A549 (cell line): Measurements from ENCODE around the gene TRIO. TPM values are rescaled to one million over a fixed set of nuclear protein-coding genes. Genes with fewer than 3 reads are reported as not detected.

ENCODE experiments used
- ATAC-seq, 2 experiments: fragments of 200-7000 bp in 1 of 2; fragments of >200 bp in 1 of 2; cut with Nextera tagmentation in 1 of 2; cut with Tn5 transposase in 1 of 2; 3 replicates each; pipeline versions ENCODE4 v1.8.0 to v1.9.1; 2018 to 2020; ENCODE audit warnings: mild to moderate bottlenecking in 1 of 2, moderate library complexity in 1 of 2
- CTCF ChIA-PET: fragments of 300-600 bp; sonication (Branson Sonifier 250); formaldehyde crosslinking; extraction: SDS; loops from one replicate; lab custom pipeline; 2021; ENCODE audit warnings: antibody characterized with exemption, inconsistent platforms; lab: Yijun Ruan, JAX
- POLR2A ChIA-PET: fragments of 350-600 bp; formaldehyde crosslinking; extraction: SDS; loops from one replicate; lab custom pipeline; 2021; ENCODE audit warnings: antibody characterized with exemption, inconsistent platforms; lab: Yijun Ruan, JAX
- DNase-seq, 2 experiments: peaks; one replicate each; pipeline versions ENCODE4 v3.0.0 to v3.0.0-alpha.2; 2011 to 2016; ENCODE audit warnings: low read depth in 1 of 2, low spot score in 1 of 2
- FAIRE-seq: peaks from 2 replicates; lab custom pipeline; 2011; peaks lifted over from hg19 to GRCh38; lab: Jason Lieb, UNC
- H3K27ac ChIP-seq, 2 experiments: fragments of >200 bp; sonication (Bioruptor Twin); formaldehyde crosslinking; 3 replicates each; pipeline ENCODE4 v1.5.1; 2016 to 2017
- H3K4me1 ChIP-seq: fragments of >200 bp; sonication (Bioruptor Twin); formaldehyde crosslinking; 3 replicates; pipeline ENCODE4 v1.6.1; 2016
- H3K4me2 ChIP-seq: fragments of >200 bp; sonication (Bioruptor Twin); formaldehyde crosslinking; 3 replicates; pipeline ENCODE4 v1.6.1; 2016
- H3K4me3 ChIP-seq: fragments of >200 bp; sonication (Bioruptor Twin); formaldehyde crosslinking; 3 replicates; pipeline ENCODE4 v1.5.1; 2016
- H3K9me3 ChIP-seq: fragments of >200 bp; sonication (Bioruptor Twin); formaldehyde crosslinking; 3 replicates; pipeline ENCODE4 v1.6.1; 2016
- CBX2 ChIP-seq: fragments of 200-600 bp; sonication (generic); IDR thresholded peaks from 2 replicates; pipeline ENCODE4 v1.6.1; 2016; ENCODE audit warnings: low read depth, mild to moderate bottlenecking, borderline replicate concordance
- CBX8 ChIP-seq: fragments of 200-600 bp; sonication (generic); IDR thresholded peaks from 2 replicates; pipeline ENCODE4 v1.6.1; 2016
- CHD2 ChIP-seq: fragments of 150-350 bp; IDR thresholded peaks from 2 replicates; pipeline ENCODE4 v1.6.1; 2014; ENCODE audit warnings: low read length; ENCODE audit not compliant: partially characterized antibody
- EHF ChIP-seq: fragments of 250-450 bp; sonication (Bioruptor Pico); IDR thresholded peaks from 2 replicates; pipeline ENCODE4 v1.5.0; 2020; ENCODE audit warnings: mild to moderate bottlenecking
- ESRRA ChIP-seq: fragments of 150-350 bp; IDR thresholded peaks from 2 replicates; pipeline ENCODE4 v1.6.1; 2014; ENCODE audit warnings: mild to moderate bottlenecking, low read length, borderline replicate concordance
- FOXS1 ChIP-seq: fragments of 250-450 bp; sonication (Bioruptor Pico); IDR thresholded peaks from 2 replicates; pipeline ENCODE4 v1.5.0; 2020; ENCODE audit warnings: mild to moderate bottlenecking, moderate library complexity
- HDAC2 ChIP-seq: fragments of 200-600 bp; sonication (generic); IDR thresholded peaks from 2 replicates; pipeline ENCODE4 v1.6.1; 2016
- HEYL ChIP-seq: fragments of 250-450 bp; sonication (Bioruptor Pico); IDR thresholded peaks from 2 replicates; pipeline ENCODE4 v1.8.0; 2021; ENCODE audit warnings: mild to moderate bottlenecking, moderate library complexity
- HOXA7 ChIP-seq: fragments of 250-450 bp; sonication (Bioruptor Pico); IDR thresholded peaks from 2 replicates; pipeline ENCODE4 v1.5.0; 2020; ENCODE audit warnings: mild to moderate bottlenecking, moderate library complexity
- HOXB13 ChIP-seq: fragments of 250-450 bp; sonication (Bioruptor Pico); IDR thresholded peaks from 2 replicates; pipeline ENCODE4 v1.5.0; 2020; ENCODE audit warnings: low read depth, mild to moderate bottlenecking, moderate library complexity
- JUN ChIP-seq, 2 experiments: fragments of >200 bp; sonication (Bioruptor Twin); formaldehyde crosslinking; IDR thresholded peaks; 2 replicates in 1 of 2; 3 replicates in 1 of 2; pipeline ENCODE4 v1.6.1; 2016 to 2017
- KDM1A ChIP-seq: fragments of 200-600 bp; sonication (generic); IDR thresholded peaks from 2 replicates; pipeline ENCODE4 v1.6.1; 2016; ENCODE audit warnings: low read depth, mild to moderate bottlenecking
- PHF8 ChIP-seq: fragments of 200-600 bp; sonication (generic); IDR thresholded peaks from 2 replicates; pipeline ENCODE4 v1.6.1; 2016; ENCODE audit warnings: low read depth, mild to moderate bottlenecking, antibody characterized with exemption, moderate library complexity, borderline replicate concordance
- POLR2AphosphoS2 ChIP-seq: conservative IDR thresholded peaks from 2 replicates; pipeline ENCODE4 v1.6.1; 2012; ENCODE audit warnings: low read length, improper control_type of control experiment, inconsistent platforms
- RAD21 ChIP-seq, 2 experiments: fragments of >200 bp in 1 of 2; sonication (Bioruptor Twin) in 1 of 2; formaldehyde crosslinking in 1 of 2; IDR thresholded peaks in 1 of 2; conservative IDR thresholded peaks in 1 of 2; 2 replicates in 1 of 2; 3 replicates in 1 of 2; pipeline ENCODE4 v1.6.1; 2012 to 2018; ENCODE audit warnings: inconsistent platforms in 1 of 2
- RARB ChIP-seq: fragments of 250-450 bp; sonication (Bioruptor Pico); IDR thresholded peaks from 2 replicates; pipeline ENCODE4 v1.8.0; 2021; ENCODE audit warnings: mild to moderate bottlenecking, moderate library complexity
- RNF2 ChIP-seq: fragments of 200-600 bp; sonication (generic); IDR thresholded peaks from 2 replicates; pipeline ENCODE4 v1.6.1; 2016; ENCODE audit warnings: low read depth, mild to moderate bottlenecking, antibody characterized with exemption, moderate library complexity, borderline replicate concordance
- TFCP2L1 ChIP-seq: fragments of 250-450 bp; sonication (Bioruptor Pico); IDR thresholded peaks from 2 replicates; pipeline ENCODE4 v1.5.0; 2021; ENCODE audit warnings: mild to moderate bottlenecking
- WGBS: methylation state at CpG from one replicate; pipeline ENCODE4 v1.1.6; 2017; ENCODE audit errors: missing lambda C conversion rate; 5-methylcytosine and 5-hydroxymethylcytosine counted together
- polyA plus RNA-seq, 4 experiments: library from polyadenylated mRNA; depleted of rRNA in 3 of 4; stranded (reverse); fragments of >200 nt; fragmentation: RNase III in 1 of 4; extraction: RNeasy Plus Mini Kit Qiagen cat#74134 plus additional on column Dnase treatment in 1 of 4; gene quantifications; 2 replicates in 3 of 4; 3 replicates in 1 of 4; pipeline ENCODE4 v1.2.3, GENCODE V29; 2011 to 2017
- TF ChIP-seq, protein P1 (sequence below): fragments of 250-450 bp; sonication (Bioruptor Pico); IDR thresholded peaks from 2 replicates; pipeline ENCODE4 v1.5.0; 2020; ENCODE audit warnings: low read depth, mild to moderate bottlenecking, moderate library complexity
- TF ChIP-seq, protein P2 (sequence below): fragments of 250-450 bp; sonication (Bioruptor Pico); IDR thresholded peaks from 2 replicates; pipeline ENCODE4 v1.5.0; 2021; ENCODE audit warnings: mild to moderate bottlenecking, moderate library complexity, borderline replicate concordance
- TF ChIP-seq, protein P3 (sequence below): fragments of >200 bp; sonication (Bioruptor Twin); formaldehyde crosslinking; IDR thresholded peaks from 2 replicates; pipeline ENCODE4 v1.6.1; 2016
- TF ChIP-seq, protein P4 (sequence below): fragments of 150-350 bp; IDR thresholded peaks from 2 replicates; pipeline ENCODE4 v1.6.1; 2014; ENCODE audit warnings: low read depth, mild to moderate bottlenecking, low read length

The TRIO gene
- polyA plus RNA-seq, 2 of the 4 experiments (the other 2 are of a cell fraction) = 47.5 to 79.0 TPM

DNA sequence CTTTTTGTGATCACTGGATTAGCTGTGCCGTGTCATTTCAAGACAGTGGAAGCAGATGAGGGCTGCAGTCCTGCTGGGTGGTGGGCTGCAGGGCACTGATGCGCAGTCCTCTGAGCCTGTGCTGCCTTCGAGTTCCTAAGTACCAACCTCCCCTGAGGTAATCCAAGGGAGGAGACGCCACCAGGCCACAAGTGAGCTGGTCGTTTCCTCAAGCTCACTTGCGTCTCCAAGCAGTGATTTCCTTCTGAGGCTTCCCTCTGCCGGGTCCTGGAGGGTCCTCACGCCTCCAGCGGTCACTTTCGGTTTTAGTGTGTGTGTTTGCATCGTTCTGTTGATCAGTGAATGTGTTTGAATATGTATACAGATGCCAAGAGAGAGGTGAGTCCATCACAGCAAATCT, 115.7 kb downstream of the TRIO start:
- 93% methylated on average over 11 of the region's 11 CpGs for WGBS
- Histone ChIP-seq H3K9me3 (peaks cover 35% of the 10 kb centered on the region), H3K4me1 (peaks cover 36% of the 10 kb centered on the region), H3K4me3 (no peak overlapping the region), H3K4me2 (no peak overlapping the region), H3K27ac (no peak overlapping the region)
- ChIA-PET CTCF (interaction anchor here (0.9 to 4.6 kb wide), 3 partner anchors 10 to 389 kb away, joined by 3 to 19 read pairs (median 6); no protein-coding TSS in a partner anchor), POLR2A (no interaction called here)
- TF ChIP-seq POLR2AphosphoS2 = no peak
- TF ChIP-seq, protein P1, sequence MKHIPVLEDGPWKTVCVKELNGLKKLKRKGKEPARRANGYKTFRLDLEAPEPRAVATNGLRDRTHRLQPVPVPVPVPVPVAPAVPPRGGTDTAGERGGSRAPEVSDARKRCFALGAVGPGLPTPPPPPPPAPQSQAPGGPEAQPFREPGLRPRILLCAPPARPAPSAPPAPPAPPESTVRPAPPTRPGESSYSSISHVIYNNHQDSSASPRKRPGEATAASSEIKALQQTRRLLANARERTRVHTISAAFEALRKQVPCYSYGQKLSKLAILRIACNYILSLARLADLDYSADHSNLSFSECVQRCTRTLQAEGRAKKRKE (CRISPR knock-in tag) = no peak
- TF ChIP-seq ESRRA = no peak
- no peak for TF ChIP-seq CBX8
- no peak for TF ChIP-seq JUN (IDR thresholded peaks at IDR 0.05)
- no peak for TF ChIP-seq HOXB13 (CRISPR knock-in tag)
- FAIRE-seq = no peak
- DNase-seq = no peak
- ATAC-seq = no peak

DNA sequence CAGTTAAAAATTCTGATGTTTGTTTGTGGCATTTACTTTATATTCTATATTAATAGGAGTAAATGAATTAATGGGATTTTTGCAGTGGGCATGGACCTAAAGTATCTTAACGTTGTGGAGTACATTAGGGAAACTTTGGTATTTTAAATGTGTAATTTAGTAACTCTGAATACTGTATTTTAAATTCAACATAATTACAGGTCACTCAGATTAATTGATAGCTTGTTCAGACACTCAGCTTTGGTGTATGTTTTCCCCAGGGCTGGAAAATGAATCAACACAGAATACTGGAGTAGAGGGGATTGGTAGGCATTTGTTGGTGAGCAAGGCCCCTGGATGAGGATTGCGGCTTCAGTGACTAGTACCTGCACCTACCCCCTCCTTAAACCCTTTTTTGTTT, 117.5 kb downstream of the TRIO start:
- 35% methylated on average over 2 of the region's 2 CpGs for WGBS
- ATAC-seq = no peak
- POLR2A ChIA-PET = no interaction called here
- no peak for FAIRE-seq
- H3K4me3 ChIP-seq = no peak overlapping the region
- H3K9me3 ChIP-seq = peaks cover 17% of the 10 kb centered on the region
- H3K27ac ChIP-seq = peak overlapping the region in 1 of 2 experiments; percentile 43; a peak in 3 of 6 replicates
- CTCF ChIA-PET = interaction anchor here (4.6 kb wide), 1 partner anchor 9 kb away, joined by 19 read pairs; no protein-coding TSS in a partner anchor
- TF ChIP-seq FOXS1 (CRISPR knock-in tag) (no peak), CHD2 (no peak), HOXA7 (CRISPR knock-in tag) (no peak), CBX2 (no peak), RNF2 (no peak), HEYL (CRISPR knock-in tag) (no peak), TFCP2L1 (no peak), RARB (no peak), PHF8 (no peak), RAD21 (conservative IDR thresholded peaks at IDR 0.05 in 1 of 2, IDR thresholded peaks at IDR 0.05 in 1 of 2) (no peak), CBX8 (no peak), HOXB13 (CRISPR knock-in tag) (no peak), EHF (CRISPR knock-in tag) (no peak), KDM1A (no peak), HDAC2 (no peak)
- TF ChIP-seq, protein P2, sequence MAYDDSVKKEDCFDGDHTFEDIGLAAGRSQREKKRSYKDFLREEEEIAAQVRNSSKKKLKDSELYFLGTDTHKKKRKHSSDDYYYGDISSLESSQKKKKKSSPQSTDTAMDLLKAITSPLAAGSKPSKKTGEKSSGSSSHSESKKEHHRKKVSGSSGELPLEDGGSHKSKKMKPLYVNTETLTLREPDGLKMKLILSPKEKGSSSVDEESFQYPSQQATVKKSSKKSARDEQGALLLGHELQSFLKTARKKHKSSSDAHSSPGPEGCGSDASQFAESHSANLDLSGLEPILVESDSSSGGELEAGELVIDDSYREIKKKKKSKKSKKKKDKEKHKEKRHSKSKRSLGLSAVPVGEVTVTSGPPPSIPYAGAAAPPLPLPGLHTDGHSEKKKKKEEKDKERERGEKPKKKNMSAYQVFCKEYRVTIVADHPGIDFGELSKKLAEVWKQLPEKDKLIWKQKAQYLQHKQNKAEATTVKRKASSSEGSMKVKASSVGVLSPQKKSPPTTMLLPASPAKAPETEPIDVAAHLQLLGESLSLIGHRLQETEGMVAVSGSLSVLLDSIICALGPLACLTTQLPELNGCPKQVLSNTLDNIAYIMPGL (CRISPR knock-in tag) = no peak
- TF ChIP-seq, protein P3, sequence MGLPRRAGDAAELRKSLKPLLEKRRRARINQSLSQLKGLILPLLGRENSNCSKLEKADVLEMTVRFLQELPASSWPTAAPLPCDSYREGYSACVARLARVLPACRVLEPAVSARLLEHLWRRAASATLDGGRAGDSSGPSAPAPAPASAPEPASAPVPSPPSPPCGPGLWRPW = no peak
- TF ChIP-seq, protein P1 (CRISPR knock-in tag) = no peak
- TF ChIP-seq, protein P4, sequence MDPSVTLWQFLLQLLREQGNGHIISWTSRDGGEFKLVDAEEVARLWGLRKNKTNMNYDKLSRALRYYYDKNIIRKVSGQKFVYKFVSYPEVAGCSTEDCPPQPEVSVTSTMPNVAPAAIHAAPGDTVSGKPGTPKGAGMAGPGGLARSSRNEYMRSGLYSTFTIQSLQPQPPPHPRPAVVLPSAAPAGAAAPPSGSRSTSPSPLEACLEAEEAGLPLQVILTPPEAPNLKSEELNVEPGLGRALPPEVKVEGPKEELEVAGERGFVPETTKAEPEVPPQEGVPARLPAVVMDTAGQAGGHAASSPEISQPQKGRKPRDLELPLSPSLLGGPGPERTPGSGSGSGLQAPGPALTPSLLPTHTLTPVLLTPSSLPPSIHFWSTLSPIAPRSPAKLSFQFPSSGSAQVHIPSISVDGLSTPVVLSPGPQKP = no peak
- H3K4me1 ChIP-seq = peaks cover 49% of the 10 kb centered on the region
- H3K4me2 ChIP-seq = no peak overlapping the region
- no peak for DNase-seq
